Trophoblast cell (in vitro differentiated cells and primary cell): ENCODE measurements around the gene TRIM7.
"Not testable (repeated sequence)": the region's sequence is repeated elsewhere in the genome, so short reads cannot be mapped to it uniquely, and the experiment has no call there.

Source experiments
- DNase-seq, 2 donors: peaks; one replicate each; pipeline ENCODE4 v3.0.0-alpha.2; 2016
- H2AFZ ChIP-seq: 2 replicates; pipeline ENCODE4 v1.6.1; 2013; ENCODE audit warnings: low read length, moderate library complexity, mild to moderate bottlenecking; ENCODE audit not compliant: insufficient read depth, poor library complexity
- H2AK5ac ChIP-seq: 2 replicates; pipeline ENCODE4 v1.6.1; 2013; ENCODE audit warnings: mild to moderate bottlenecking, low read length
- H2BK120ac ChIP-seq: 2 replicates; pipeline ENCODE4 v1.6.1; 2013; ENCODE audit warnings: low read length, mild to moderate bottlenecking, moderate library complexity; ENCODE audit not compliant: insufficient read depth, poor library complexity
- H2BK12ac ChIP-seq: 2 replicates; pipeline ENCODE4 v1.6.1; 2013; ENCODE audit warnings: mild to moderate bottlenecking, low read length, moderate library complexity
- H2BK5ac ChIP-seq: 2 replicates; pipeline ENCODE4 v1.6.1; 2013; ENCODE audit warnings: low read length, low read depth, moderate library complexity, mild to moderate bottlenecking; ENCODE audit not compliant: poor library complexity
- H3K14ac ChIP-seq: 2 replicates; pipeline ENCODE4 v1.6.1; 2013; ENCODE audit warnings: mild to moderate bottlenecking, low read length
- H3K18ac ChIP-seq: 2 replicates; pipeline ENCODE4 v1.6.1; 2013; ENCODE audit warnings: mild to moderate bottlenecking, low read length
- H3K23ac ChIP-seq: 2 replicates; pipeline ENCODE4 v1.6.1; 2013; ENCODE audit warnings: low read length
- H3K27ac ChIP-seq: 2 replicates; pipeline ENCODE4 v1.5.1; 2013; ENCODE audit warnings: low read depth, mild to moderate bottlenecking, inconsistent platforms, low read length, moderate library complexity
- H3K27me3 ChIP-seq: 2 replicates; pipeline ENCODE4 v1.6.1; 2013; ENCODE audit warnings: inconsistent platforms, mild to moderate bottlenecking, low read length, moderate library complexity; ENCODE audit not compliant: insufficient read depth
- H3K36me3 ChIP-seq, 2 experiments: 1 replicate in 1 of 2; 2 replicates in 1 of 2; pipeline ENCODE4 v1.6.1; 2013; ENCODE audit warnings: low read length in 2 of 2, mild to moderate bottlenecking in 2 of 2, moderate library complexity in 1 of 2; ENCODE audit not compliant: insufficient read depth in 2 of 2, control insufficient read depth in 1 of 2
- H3K4ac ChIP-seq: 2 replicates; pipeline ENCODE4 v1.6.1; 2013; ENCODE audit warnings: low read depth, mild to moderate bottlenecking, low read length, moderate library complexity
- H3K4me1 ChIP-seq, 2 experiments: 1 replicate in 1 of 2; 2 replicates in 1 of 2; pipeline ENCODE4 v1.6.1; 2013; ENCODE audit warnings: low read length in 2 of 2, mild to moderate bottlenecking in 2 of 2, moderate library complexity in 1 of 2; ENCODE audit not compliant: insufficient read depth in 2 of 2, control insufficient read depth in 1 of 2
- H3K4me2 ChIP-seq: 2 replicates; pipeline ENCODE4 v1.6.1; 2013; ENCODE audit warnings: inconsistent platforms, mild to moderate bottlenecking, low read length, moderate library complexity
- H3K4me3 ChIP-seq: 2 replicates; pipeline ENCODE4 v1.5.1; 2013; ENCODE audit warnings: mild to moderate bottlenecking, low read depth, low read length, inconsistent platforms
- H3K79me1 ChIP-seq: one replicate; pipeline ENCODE4 v1.6.1; 2013; ENCODE audit warnings: low read length
- H3K79me2 ChIP-seq: 2 replicates; pipeline ENCODE4 v1.6.1; 2013; ENCODE audit warnings: low read length, mild to moderate bottlenecking; ENCODE audit not compliant: control insufficient read depth, insufficient read depth, poor library complexity
- H3K9ac ChIP-seq: 2 replicates; pipeline ENCODE4 v1.6.1; 2013; ENCODE audit warnings: mild to moderate bottlenecking, low read length
- H3K9me3 ChIP-seq: 2 replicates; pipeline ENCODE4 v1.6.1; 2013; ENCODE audit warnings: low read depth, mild to moderate bottlenecking, control low read depth, inconsistent platforms, low read length; ENCODE audit not compliant: insufficient read depth
- H4K12ac ChIP-seq: 2 replicates; pipeline ENCODE4 v1.6.1; 2013; ENCODE audit warnings: low read depth, mild to moderate bottlenecking, low read length, moderate library complexity
- H4K8ac ChIP-seq: 2 replicates; pipeline ENCODE4 v1.6.1; 2013; ENCODE audit warnings: low read depth, mild to moderate bottlenecking, low read length, moderate library complexity
- H4K91ac ChIP-seq: one replicate; pipeline ENCODE4 v1.6.1; 2013; ENCODE audit warnings: low read depth, mild to moderate bottlenecking, low read length, moderate library complexity
- WGBS: extraction: QIAGEN DNeasy Blood & Tissue Kit; methylation state at CpG from one replicate; pipeline ENCODE4 v1.1.7; 2013; ENCODE audit warnings: missing lambda C conversion rate; ENCODE audit not compliant: insufficient read length, insufficient coverage; ENCODE audit errors: extremely low coverage; 5-methylcytosine and 5-hydroxymethylcytosine counted together

The TRIM7 gene

GRCh38 chr5:181209006-181209405, 4.0 kb upstream of the TRIM7 start:
- Histone ChIP-seq H3K27me3 (peaks cover 21% of the 10 kb centered on the region), H3K4me1 (peaks cover 11 to 17% of the 10 kb centered on the region in 2 experiments)
- H3K4me2 ChIP-seq, H4K91ac ChIP-seq, H3K4me3 ChIP-seq, H4K12ac ChIP-seq, H3K36me3 ChIP-seq, H2AK5ac ChIP-seq, H3K9me3 ChIP-seq, H3K79me2 ChIP-seq, H2AFZ ChIP-seq, H4K8ac ChIP-seq, H3K9ac ChIP-seq, H3K79me1 ChIP-seq, H3K4ac ChIP-seq, H3K18ac ChIP-seq, H3K14ac ChIP-seq, H3K27ac ChIP-seq, H3K23ac ChIP-seq, H2BK120ac ChIP-seq, H2BK5ac ChIP-seq, H2BK12ac ChIP-seq: not testable (repeated sequence)
- peak; percentile 75 to 82 for DNase-seq
- WGBS = no CpG with 5 or more reads among the region's 24 CpGs

- no peak overlapping the region for H3K4me2 ChIP-seq
- H4K12ac ChIP-seq = no peak overlapping the region
- peaks cover 3% of the 10 kb centered on the region for H3K9me3 ChIP-seq
- H3K4ac ChIP-seq = no peak overlapping the region
- no peak overlapping the region for H2BK5ac ChIP-seq
- no peak overlapping the region for H2AK5ac ChIP-seq
- H3K27me3 ChIP-seq = peaks cover 30% of the 10 kb centered on the region
- DNase-seq = no peak
- peaks cover 14 to 19% of the 10 kb centered on the region in 2 experiments for H3K4me1 ChIP-seq
- no peak overlapping the region for H3K27ac ChIP-seq
- no peak overlapping the region for H2AFZ ChIP-seq
- H3K79me2 ChIP-seq = no peaks in the 10 kb centered on the region
- H3K79me1 ChIP-seq = no peaks in the 10 kb centered on the region
- H3K14ac ChIP-seq = no peak overlapping the region
- no peak overlapping the region for H4K91ac ChIP-seq
- no peak overlapping the region for H3K18ac ChIP-seq
- no peak overlapping the region for H2BK12ac ChIP-seq
- H3K9ac ChIP-seq = no peak overlapping the region
- no CpG with 5 or more reads among the region's 3 CpGs for WGBS
- no peak overlapping the region for H3K23ac ChIP-seq
- no peaks in the 10 kb centered on the region for H3K36me3 ChIP-seq
- H3K4me3 ChIP-seq = no peak overlapping the region
- H4K8ac ChIP-seq = no peak overlapping the region
- H2BK120ac ChIP-seq = no peak overlapping the region
Measured at GRCh38 chr5:181207960-181208253, 2.9 kb upstream of the TRIM7 start.

GRCh38 chr5:181207214-181207959, 2.4 kb upstream of the TRIM7 start:
- H2BK5ac ChIP-seq = no peak overlapping the region
- WGBS = no CpG with 5 or more reads among the region's 36 CpGs
- no peaks in the 10 kb centered on the region for H3K36me3 ChIP-seq
- no peaks in the 10 kb centered on the region for H3K79me2 ChIP-seq
- no peak overlapping the region for H3K18ac ChIP-seq
- H3K23ac ChIP-seq = no peak overlapping the region
- H2AFZ ChIP-seq = peak overlapping the region; percentile 87
- H2AK5ac ChIP-seq = no peak overlapping the region
- no peak overlapping the region for H3K14ac ChIP-seq
- H3K9ac ChIP-seq = peak overlapping the region; percentile 60
- peak overlapping the region; percentile 82 for H3K4me3 ChIP-seq
- no peak overlapping the region for H3K4ac ChIP-seq
- peak overlapping the region; percentile 69 for H3K4me2 ChIP-seq
- H4K12ac ChIP-seq = no peak overlapping the region
- DNase-seq = peak; percentile 75 to 89
- peaks cover 3% of the 10 kb centered on the region for H3K9me3 ChIP-seq
- no peak overlapping the region for H3K27ac ChIP-seq
- H3K4me1 ChIP-seq = peaks cover 14 to 19% of the 10 kb centered on the region in 2 experiments
- no peak overlapping the region for H4K91ac ChIP-seq
- peaks cover 31% of the 10 kb centered on the region for H3K27me3 ChIP-seq
- no peaks in the 10 kb centered on the region for H3K79me1 ChIP-seq
- no peak overlapping the region for H2BK12ac ChIP-seq
- H2BK120ac ChIP-seq = no peak overlapping the region
- H4K8ac ChIP-seq = no peak overlapping the region

- H3K9ac ChIP-seq = no peak overlapping the region
- H3K9me3 ChIP-seq = peaks cover 3% of the 10 kb centered on the region
- peak overlapping the region; percentile 69 for H3K4me2 ChIP-seq
Measured at GRCh38 chr5:181205761-181206649, 1.0 kb upstream of the TRIM7 start.

More at GRCh38 chr5:181205761-181206649, 1.0 kb upstream of the TRIM7 start:
- Histone ChIP-seq H3K79me2 (no peaks in the 10 kb centered on the region), H3K36me3 (no peaks in the 10 kb centered on the region), H4K91ac (no peak overlapping the region), H4K12ac (no peak overlapping the region), H3K23ac (no peak overlapping the region), H2BK120ac (no peak overlapping the region), H2BK12ac (no peak overlapping the region), H3K18ac (no peak overlapping the region), H2AK5ac (no peak overlapping the region), H2AFZ (peak overlapping the region; percentile 81), H3K27me3 (peaks cover 31% of the 10 kb centered on the region), H2BK5ac (no peak overlapping the region), H3K27ac (no peak overlapping the region), H4K8ac (no peak overlapping the region), H3K79me1 (no peaks in the 10 kb centered on the region), H3K4ac (no peak overlapping the region), H3K4me1 (peaks cover 14 to 20% of the 10 kb centered on the region in 2 experiments), H3K14ac (no peak overlapping the region), H3K4me3 (peak overlapping the region; percentile 59)
- DNase-seq = peak in 1 of 2 donors; percentile 60
- WGBS = no CpG with 5 or more reads among the region's 37 CpGs
